CD8-positive, alpha-beta memory T cell (primary cell): ENCODE results near the gene CPNE5. TPM values are rescaled to one million over a fixed set of nuclear protein-coding genes. Genes with fewer than 3 reads are reported as not detected.
"Not testable (repeated sequence)": the region's sequence is repeated elsewhere in the genome, so short reads cannot be mapped to it uniquely, and the experiment has no call there.

Experiments
- CTCF ChIA-PET: fragments of 350-600 bp; sonication (Branson Sonifier 250); formaldehyde crosslinking; loops from one replicate; lab custom pipeline; 2021; ENCODE audit warnings: antibody characterized with exemption; lab: Charles Lee
- POLR2A ChIA-PET: fragments of 350-600 bp; sonication (Branson Sonifier 250); formaldehyde crosslinking; loops from one replicate; lab custom pipeline; 2021; ENCODE audit warnings: antibody characterized with exemption; lab: Charles Lee
- DNase-seq, 5 donors: peaks; one replicate each; pipeline versions ENCODE4 v3.0.0 to v3.0.0-alpha.2; 2020 to 2022; ENCODE audit warnings: mixed read lengths in 1 of 5
- H3K27ac ChIP-seq: one replicate; pipeline ENCODE4 v1.7.0; 2013; ENCODE audit warnings: low read depth, mild to moderate bottlenecking, low read length, moderate library complexity
- H3K27me3 ChIP-seq: 2 replicates; pipeline ENCODE4 v1.7.0; 2013; ENCODE audit warnings: low read length, mild to moderate bottlenecking; ENCODE audit not compliant: insufficient read depth, poor library complexity, severe bottlenecking
- H3K36me3 ChIP-seq: 2 replicates; pipeline ENCODE4 v1.7.0; 2013; ENCODE audit warnings: mild to moderate bottlenecking, low read length, moderate library complexity; ENCODE audit not compliant: insufficient read depth
- H3K4me1 ChIP-seq: 2 replicates; pipeline ENCODE4 v1.7.0; 2013; ENCODE audit warnings: mild to moderate bottlenecking, low read length, moderate library complexity; ENCODE audit not compliant: insufficient read depth
- H3K4me3 ChIP-seq: 2 replicates; pipeline ENCODE4 v1.7.0; 2013; ENCODE audit warnings: mild to moderate bottlenecking, low read length
- H3K9me3 ChIP-seq: 2 replicates; pipeline ENCODE4 v1.7.0; 2013; ENCODE audit warnings: mild to moderate bottlenecking, low read length
- H3K27ac Mint-ChIP-seq, 8 donors: one replicate each; pipeline ENCODE4 v1.8.0; 2020 to 2021; ENCODE audit warnings: mixed read lengths in 8 of 8, mild to moderate bottlenecking in 6 of 8, inconsistent platforms in 3 of 8, moderate library complexity in 3 of 8
- H3K27me3 Mint-ChIP-seq, 2 donors: one replicate each; pipeline ENCODE4 v1.8.0; 2020 to 2021; ENCODE audit warnings: mixed read lengths in 2 of 2, mild to moderate bottlenecking in 1 of 2, moderate library complexity in 1 of 2
- H3K36me3 Mint-ChIP-seq, 3 donors: one replicate each; pipeline ENCODE4 v1.8.0; 2020 to 2021; ENCODE audit warnings: mixed read lengths in 3 of 3, inconsistent platforms in 1 of 3, mild to moderate bottlenecking in 1 of 3
- H3K4me1 Mint-ChIP-seq, 3 donors: one replicate each; pipeline ENCODE4 v1.8.0; 2020 to 2021; ENCODE audit warnings: mixed read lengths in 3 of 3, inconsistent platforms in 1 of 3, mild to moderate bottlenecking in 1 of 3
- H3K4me3 Mint-ChIP-seq, 7 donors: one replicate each; pipeline ENCODE4 v1.8.0; 2020 to 2021; ENCODE audit warnings: mixed read lengths in 7 of 7, mild to moderate bottlenecking in 6 of 7, moderate library complexity in 4 of 7, inconsistent platforms in 2 of 7
- H3K9me3 Mint-ChIP-seq, 5 donors: one replicate each; pipeline ENCODE4 v1.8.0; 2020 to 2022; ENCODE audit warnings: mixed read lengths in 5 of 5, mild to moderate bottlenecking in 3 of 5, moderate library complexity in 2 of 5, inconsistent platforms in 1 of 5
- polyA plus RNA-seq: library from polyadenylated mRNA; unstranded; fragments of 300-500 nt; fragmentation: Illumina TruSeq; gene quantifications from one replicate; pipeline ENCODE4 v1.2.3, GENCODE V29; 2021
- total RNA-seq, 2 experiments: library from RNA; stranded (reverse); gene quantifications; one replicate each; pipeline ENCODE4 v1.2.3, GENCODE V29; 2021

Gene CPNE5
- total and polyA plus RNA-seq, 3 experiments from 2014 or later = 0.29 to 0.59 (median 0.44) TPM

- no peaks in the 10 kb centered on the region for H3K4me1 Mint-ChIP-seq
- no peak overlapping the region for H3K4me3 Mint-ChIP-seq
- H3K27ac Mint-ChIP-seq = peak overlapping the region in 1 of 8 donors; percentile 33
- Histone ChIP-seq H3K4me3 (no peak overlapping the region), H3K9me3 (no peaks in the 10 kb centered on the region), H3K36me3 (no peaks in the 10 kb centered on the region), H3K27me3 (no peaks in the 10 kb centered on the region), H3K27ac (no peak overlapping the region), H3K4me1 (no peaks in the 10 kb centered on the region)
- no peaks in the 10 kb centered on the region for H3K36me3 Mint-ChIP-seq
- H3K9me3 Mint-ChIP-seq = no peaks in the 10 kb centered on the region
- peaks cover 0 to 3% of the 10 kb centered on the region in 2 donors for H3K27me3 Mint-ChIP-seq
- ChIA-PET POLR2A (no interaction called here), CTCF (interaction anchor here (1.6 kb wide), 1 partner anchor 32 kb away, joined by 3 read pairs; no protein-coding TSS in a partner anchor)
- DNase-seq = no peak
Measured at GRCh38 chr6:36815962-36816735, 23.1 kb downstream of the CPNE5 start.

GRCh38 chr6:36814249-36814648, 25.0 kb downstream of the CPNE5 start:
- no peaks in the 10 kb centered on the region for H3K36me3 Mint-ChIP-seq
- H3K4me3 ChIP-seq = no peak overlapping the region
- no peaks in the 10 kb centered on the region for H3K9me3 Mint-ChIP-seq
- H3K27me3 Mint-ChIP-seq = peaks cover 0 to 2% of the 10 kb centered on the region in 2 donors
- ChIA-PET CTCF (interaction anchor here (1.6 kb wide), 1 partner anchor 34 kb away, joined by 3 read pairs; no protein-coding TSS in a partner anchor), POLR2A (no interaction called here)
- no peaks in the 10 kb centered on the region for H3K4me1 ChIP-seq
- no peak overlapping the region for H3K27ac Mint-ChIP-seq
- no peaks in the 10 kb centered on the region for H3K9me3 ChIP-seq
- H3K4me1 Mint-ChIP-seq = no peaks in the 10 kb centered on the region
- no peaks in the 10 kb centered on the region for H3K27me3 ChIP-seq
- DNase-seq = no peak
- H3K36me3 ChIP-seq = no peaks in the 10 kb centered on the region
- no peak overlapping the region for H3K27ac ChIP-seq
- no peak overlapping the region for H3K4me3 Mint-ChIP-seq

- CTCF ChIA-PET = interaction anchor here (1.2 kb wide), 1 partner anchor 37 kb away, joined by 3 read pairs; no protein-coding TSS in a partner anchor
- no peak overlapping the region for H3K4me3 Mint-ChIP-seq
- Histone ChIP-seq H3K36me3 (no peaks in the 10 kb centered on the region), H3K9me3 (no peaks in the 10 kb centered on the region), H3K4me3 (no peak overlapping the region), H3K27me3 (no peaks in the 10 kb centered on the region), H3K27ac (no peak overlapping the region), H3K4me1 (no peaks in the 10 kb centered on the region)
- POLR2A ChIA-PET = no interaction called here
- H3K36me3 Mint-ChIP-seq = no peaks in the 10 kb centered on the region
- DNase-seq = no peak
- no peaks in the 10 kb centered on the region for H3K4me1 Mint-ChIP-seq
- H3K27ac Mint-ChIP-seq = peak overlapping the region in 1 of 8 donors; percentile 81
- H3K9me3 Mint-ChIP-seq = no peaks in the 10 kb centered on the region
- H3K27me3 Mint-ChIP-seq = peaks cover 0 to 2% of the 10 kb centered on the region in 2 donors
Measured at GRCh38 chr6:36813526-36813925, 25.7 kb downstream of the CPNE5 start.

GRCh38 chr6:36813047-36813446, 26.2 kb downstream of the CPNE5 start:
- CTCF ChIA-PET = interaction anchor here (1.2 kb wide), 1 partner anchor 38 kb away, joined by 3 read pairs; no protein-coding TSS in a partner anchor
- H3K27ac ChIP-seq, H3K4me3 Mint-ChIP-seq, POLR2A ChIA-PET, H3K36me3 Mint-ChIP-seq, H3K36me3 ChIP-seq, H3K9me3 Mint-ChIP-seq, H3K27me3 Mint-ChIP-seq, H3K4me3 ChIP-seq, H3K4me1 ChIP-seq, H3K27me3 ChIP-seq, DNase-seq, H3K9me3 ChIP-seq, H3K4me1 Mint-ChIP-seq, H3K27ac Mint-ChIP-seq: not testable (repeated sequence)

GRCh38 chr6:36809941-36810803, 29.1 kb downstream of the CPNE5 start:
- Mint-ChIP-seq H3K36me3 (no peaks in the 10 kb centered on the region), H3K4me3 (no peak overlapping the region), H3K27ac (no peak overlapping the region), H3K4me1 (no peaks in the 10 kb centered on the region), H3K9me3 (no peaks in the 10 kb centered on the region), H3K27me3 (peaks cover 5 to 7% of the 10 kb centered on the region in 2 donors)
- no peak for DNase-seq
- ChIA-PET CTCF (interaction anchor here (1.4 kb wide), 1 partner anchor 20 kb away, joined by 3 read pairs; no protein-coding TSS in a partner anchor), POLR2A (no interaction called here)
- Histone ChIP-seq H3K36me3 (no peaks in the 10 kb centered on the region), H3K27ac (no peak overlapping the region), H3K4me3 (no peak overlapping the region), H3K4me1 (no peaks in the 10 kb centered on the region), H3K9me3 (no peaks in the 10 kb centered on the region), H3K27me3 (no peaks in the 10 kb centered on the region)

DNA sequence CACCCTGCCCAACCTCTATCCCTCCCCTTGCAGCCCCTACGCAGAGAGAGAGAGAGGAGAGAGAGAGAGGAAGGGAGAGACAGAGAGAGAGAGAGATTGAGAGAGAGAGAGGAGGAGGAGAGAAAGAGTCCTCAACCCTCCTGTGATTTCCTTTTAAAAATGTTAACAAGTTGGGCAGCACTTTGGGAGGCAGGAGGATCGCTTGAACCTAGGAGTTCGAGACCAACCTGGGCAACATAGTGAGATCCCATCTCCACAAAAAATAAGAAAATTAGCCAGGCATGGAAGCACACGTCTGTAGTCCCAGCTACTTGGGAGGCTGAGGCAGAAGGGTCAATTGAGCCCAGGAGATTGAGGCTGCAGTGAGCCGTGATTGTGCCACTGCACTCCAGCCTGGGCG, 30.1 kb downstream of the CPNE5 start:
- DNase-seq = no peak
- ChIA-PET POLR2A (no interaction called here), CTCF (no interaction called here)
- no peaks in the 10 kb centered on the region for H3K9me3 ChIP-seq
- H3K27ac ChIP-seq = no peak overlapping the region
- H3K36me3 ChIP-seq = no peaks in the 10 kb centered on the region
- Mint-ChIP-seq H3K36me3 (no peaks in the 10 kb centered on the region), H3K4me1 (no peaks in the 10 kb centered on the region), H3K9me3 (no peaks in the 10 kb centered on the region), H3K27ac (peak overlapping the region in 1 of 8 donors; percentile 40), H3K4me3 (no peak overlapping the region), H3K27me3 (peaks cover 5 to 7% of the 10 kb centered on the region in 2 donors)
- H3K27me3 ChIP-seq = no peaks in the 10 kb centered on the region
- H3K4me3 ChIP-seq = no peak overlapping the region
- no peaks in the 10 kb centered on the region for H3K4me1 ChIP-seq

GRCh38 chr6:36808634-36809033, 30.6 kb downstream of the CPNE5 start:
- Mint-ChIP-seq H3K36me3 (no peaks in the 10 kb centered on the region), H3K27ac (no peak overlapping the region), H3K4me3 (no peak overlapping the region), H3K4me1 (no peaks in the 10 kb centered on the region), H3K9me3 (no peaks in the 10 kb centered on the region), H3K27me3 (peaks cover 5 to 7% of the 10 kb centered on the region in 2 donors)
- Histone ChIP-seq H3K4me3 (no peak overlapping the region), H3K36me3 (no peaks in the 10 kb centered on the region), H3K4me1 (no peaks in the 10 kb centered on the region), H3K27me3 (no peaks in the 10 kb centered on the region), H3K27ac (no peak overlapping the region), H3K9me3 (no peaks in the 10 kb centered on the region)
- ChIA-PET CTCF (no interaction called here), POLR2A (no interaction called here)
- DNase-seq = no peak

DNA sequence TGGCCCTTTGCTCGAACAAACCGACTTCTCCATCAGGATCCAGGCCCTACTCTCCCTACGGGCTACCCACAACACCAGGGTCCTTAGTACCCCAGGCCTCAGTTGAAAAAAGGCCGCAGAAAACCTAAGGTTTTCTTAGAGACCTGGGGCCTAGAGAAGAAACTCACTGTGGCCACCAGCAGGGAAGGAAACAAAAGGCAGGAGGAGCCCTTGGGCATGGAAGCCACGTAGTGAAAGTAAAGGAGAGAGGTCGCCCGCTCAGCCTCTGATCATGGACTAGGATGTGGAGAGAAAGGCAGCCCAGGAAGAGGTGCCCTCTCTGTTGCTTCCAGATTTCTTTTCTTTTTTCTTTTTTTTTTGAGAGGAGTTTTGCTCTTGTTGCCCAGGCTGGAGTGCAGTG, 31.5 kb downstream of the CPNE5 start:
- Histone ChIP-seq H3K36me3 (no peaks in the 10 kb centered on the region), H3K27ac (no peak overlapping the region), H3K4me3 (no peak overlapping the region), H3K4me1 (no peaks in the 10 kb centered on the region), H3K9me3 (no peaks in the 10 kb centered on the region), H3K27me3 (no peaks in the 10 kb centered on the region)
- POLR2A ChIA-PET = no interaction called here
- Mint-ChIP-seq H3K36me3 (no peaks in the 10 kb centered on the region), H3K4me3 (no peak overlapping the region), H3K9me3 (peaks cover 0 to 2% (median 0%) of the 10 kb centered on the region in 5 donors), H3K27me3 (peaks cover 5 to 7% of the 10 kb centered on the region in 2 donors), H3K27ac (no peak overlapping the region), H3K4me1 (no peaks in the 10 kb centered on the region)
- CTCF ChIA-PET = no interaction called here
- no peak for DNase-seq
